CD1c-positive myeloid dendritic cell (primary cell): Measurements from ENCODE around the gene TOR4A.
A peak's percentile ranks its signal among the peaks of the same experiment; 100 is the strongest.

Experiments used
- DNase-seq: peaks from one replicate; pipeline ENCODE4 v3.0.0-alpha.2; 2016; ENCODE audit errors: extremely low spot score

Gene TOR4A

DNA sequence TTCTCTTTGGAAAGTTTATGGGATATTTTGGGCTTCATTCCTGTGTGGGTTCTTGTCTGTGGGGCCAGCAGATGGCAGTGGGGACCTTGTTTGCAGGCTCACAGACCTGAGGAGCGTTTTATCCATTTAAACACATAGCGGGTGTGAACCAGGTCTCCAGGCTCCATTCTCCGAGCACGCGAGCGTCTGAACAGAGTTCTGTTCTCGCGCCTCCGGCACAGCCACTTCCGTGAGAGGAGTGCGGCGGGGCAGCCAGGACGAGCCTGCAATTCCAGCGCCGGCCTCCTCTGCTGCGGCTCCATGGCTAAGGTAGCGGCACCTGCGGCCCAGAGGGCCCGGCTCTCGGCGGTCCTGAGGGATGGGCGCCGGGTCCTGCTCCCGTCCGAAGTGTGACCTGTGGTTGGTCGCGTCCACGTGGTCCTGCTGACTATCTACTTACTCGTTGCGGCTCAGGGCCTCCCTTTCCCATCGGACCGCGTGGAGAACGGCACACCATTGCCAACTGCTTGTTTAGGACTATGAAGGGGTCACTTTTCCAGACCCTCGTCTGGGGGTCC is 17.2 kb downstream of the TOR4A start:
- DNase-seq = peak; percentile 26

GRCh38 chr9:137295238-137295811 is 17.8 kb downstream of the TOR4A start:
- peak; percentile 52 for DNase-seq

DNA sequence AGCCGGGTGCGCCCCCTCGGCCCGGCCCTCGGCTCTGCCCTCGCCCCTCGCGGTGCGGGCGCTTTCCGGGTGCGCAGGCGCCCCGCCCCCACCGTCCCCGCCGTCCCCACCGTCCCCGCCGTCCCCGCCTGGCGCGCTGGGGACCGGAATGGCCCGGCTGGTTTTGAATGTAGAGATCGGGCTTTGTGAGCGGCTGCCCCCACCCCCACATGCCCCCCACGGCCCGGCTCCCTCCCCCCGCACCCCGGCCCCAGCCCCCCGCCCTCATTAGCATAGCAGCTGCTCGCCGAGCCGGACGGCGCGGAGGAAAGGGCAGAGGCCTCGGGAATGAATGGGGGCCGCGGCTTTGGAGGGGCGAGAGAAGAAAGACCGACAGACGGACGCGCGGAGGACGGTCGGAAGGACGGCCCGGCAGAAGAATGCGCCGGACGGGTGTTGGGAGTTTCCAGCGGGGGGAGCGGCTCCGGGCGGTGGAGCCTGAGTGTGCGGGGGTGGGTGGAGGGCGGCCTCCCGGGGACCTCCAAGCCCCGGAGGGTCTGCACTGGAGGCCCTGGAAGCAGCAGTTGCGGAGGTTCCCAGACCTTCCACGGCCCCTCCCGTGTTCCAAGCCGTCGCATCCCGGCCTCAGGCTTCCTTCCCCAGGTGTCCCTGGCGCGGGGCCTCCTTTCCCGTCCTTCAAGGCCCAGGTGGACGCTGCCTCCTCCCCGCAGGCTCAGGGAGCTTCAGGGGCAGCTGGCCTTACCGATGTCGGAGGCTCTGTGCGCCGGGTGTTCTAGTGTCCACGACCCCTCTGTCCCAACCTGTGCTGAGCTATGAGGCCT is 18.5 kb downstream of the TOR4A start:
- DNase-seq = no peak

GRCh38 chr9:137296670-137297664 is 19.4 kb downstream of the TOR4A start:
- no peak for DNase-seq

GRCh38 chr9:137297966-137298365 is 20.4 kb downstream of the TOR4A start:
- DNase-seq = no peak

DNA sequence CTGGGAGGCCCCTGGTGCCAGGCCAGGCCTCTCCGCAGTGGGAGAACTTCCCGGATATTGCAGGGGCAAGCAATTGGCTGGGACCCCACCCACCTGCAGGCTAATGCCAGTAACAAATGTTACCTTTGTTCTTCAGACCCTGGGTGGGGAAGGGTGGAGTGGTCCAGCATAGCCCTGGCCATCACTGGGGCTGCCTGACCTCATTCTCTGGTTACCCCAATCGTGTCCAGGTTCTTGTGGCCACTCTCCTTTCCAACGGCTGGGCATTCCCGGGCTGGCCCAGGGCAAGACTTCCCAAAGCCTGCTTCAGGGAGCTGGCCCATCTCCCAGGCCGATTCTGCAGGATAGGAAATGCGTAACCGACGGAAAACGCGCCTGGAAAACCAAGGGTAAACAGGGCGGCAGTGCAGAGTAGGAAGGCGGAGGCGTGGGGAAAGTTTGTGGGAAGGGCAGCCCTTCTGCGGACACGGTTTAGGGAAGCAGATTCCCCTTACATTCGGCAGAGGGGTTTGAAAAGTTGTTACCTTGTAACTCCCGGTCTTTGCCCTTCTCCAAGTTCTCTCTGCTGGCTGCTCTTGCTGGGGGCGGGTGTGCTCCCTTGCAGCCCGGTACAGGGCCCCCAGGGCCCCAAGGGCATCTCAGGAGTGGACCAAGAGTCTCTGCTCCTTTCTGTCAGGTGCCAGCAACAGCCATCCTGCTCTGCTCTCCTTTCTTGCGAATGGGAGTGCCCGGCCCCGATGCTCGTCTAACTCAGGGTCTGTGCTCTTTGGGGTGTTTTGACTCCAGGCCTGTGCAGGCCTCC is 21.1 kb downstream of the TOR4A start:
- no peak for DNase-seq

DNA sequence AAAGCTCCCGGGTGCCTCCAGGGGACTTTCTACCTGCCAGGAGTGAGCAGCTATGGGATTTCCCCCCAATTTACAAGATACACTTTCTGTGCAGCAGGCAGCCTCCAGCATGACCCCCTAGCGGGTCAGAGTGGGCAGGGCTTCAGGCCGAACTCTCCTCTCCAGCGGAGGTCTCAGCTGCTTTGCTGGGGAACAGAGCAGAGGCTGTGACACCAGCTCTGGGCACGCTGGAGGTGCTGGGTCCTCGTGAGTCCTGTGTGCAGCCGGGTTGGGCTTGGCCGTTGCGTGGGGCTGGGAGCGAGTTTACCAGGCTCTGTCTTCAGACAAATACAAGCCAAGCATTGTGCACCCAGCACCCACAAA is 21.7 kb downstream of the TOR4A start:
- no peak for DNase-seq

DNA sequence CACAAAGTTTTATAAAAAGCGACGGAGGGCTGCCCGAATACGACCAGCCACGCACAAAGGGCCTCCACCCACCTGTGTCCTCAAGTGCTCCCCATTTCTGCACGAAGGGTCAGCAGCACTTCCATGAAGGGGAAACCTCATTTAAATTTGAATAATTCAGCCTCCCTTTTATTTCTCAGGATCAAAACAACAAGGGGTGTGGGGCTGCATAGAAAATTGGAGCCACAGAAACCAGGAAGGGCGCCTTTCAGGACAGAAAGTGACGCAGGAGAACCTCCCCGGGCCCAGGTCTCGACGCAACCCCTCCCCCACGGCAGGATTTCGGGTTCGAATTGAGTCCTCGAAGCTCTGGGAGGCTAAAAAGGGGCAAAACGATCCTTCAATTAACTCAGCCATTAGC is 22.4 kb downstream of the TOR4A start:
- DNase-seq = no peak

- DNase-seq = no peak
Measured at GRCh38 chr9:137300567-137301080, 23.1 kb downstream of the TOR4A start.

DNA sequence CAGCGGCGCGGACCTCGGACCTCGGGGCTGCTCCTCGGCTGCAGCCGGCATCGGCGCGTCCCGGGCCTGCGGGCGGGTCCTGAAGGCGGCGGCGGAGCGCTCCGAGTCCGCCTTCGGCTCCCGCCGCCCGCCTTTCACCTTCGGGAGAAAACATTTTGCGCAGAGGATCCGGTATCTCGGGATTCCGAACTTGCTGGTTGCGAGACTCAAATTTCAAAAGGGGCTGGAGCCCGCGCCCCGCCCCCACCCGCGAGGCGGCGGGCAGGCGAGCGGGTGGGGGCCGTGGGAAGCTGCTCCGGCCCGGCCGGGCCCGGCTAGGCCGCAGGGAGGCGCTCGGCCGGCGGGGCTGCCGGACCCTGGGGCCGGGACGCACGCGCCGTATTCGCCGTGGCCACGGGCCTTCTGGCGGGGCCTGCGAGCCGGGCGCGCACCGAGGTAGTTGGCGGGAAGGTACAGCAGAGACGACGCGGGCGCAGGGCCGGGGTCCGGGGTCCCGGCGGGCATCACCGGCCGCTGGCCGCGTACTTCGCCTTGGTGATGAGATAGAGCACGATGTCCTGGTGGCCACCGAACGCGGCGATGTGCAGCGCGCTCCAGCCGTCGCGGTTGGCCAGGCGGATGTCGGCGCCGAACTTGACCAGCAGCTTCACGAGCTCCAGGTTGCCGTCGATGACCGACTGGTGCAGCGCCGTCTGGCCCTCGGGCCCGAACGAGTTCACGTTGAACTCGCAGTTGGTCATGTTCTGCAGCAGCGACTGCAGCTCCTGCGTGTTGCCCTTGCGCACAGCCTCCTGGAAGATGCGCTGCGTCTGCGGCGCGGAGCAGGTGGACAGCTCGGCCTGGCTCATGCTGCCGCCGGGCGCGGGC is 23.8 kb downstream of the TOR4A start:
- peak; percentile 34 for DNase-seq

DNA sequence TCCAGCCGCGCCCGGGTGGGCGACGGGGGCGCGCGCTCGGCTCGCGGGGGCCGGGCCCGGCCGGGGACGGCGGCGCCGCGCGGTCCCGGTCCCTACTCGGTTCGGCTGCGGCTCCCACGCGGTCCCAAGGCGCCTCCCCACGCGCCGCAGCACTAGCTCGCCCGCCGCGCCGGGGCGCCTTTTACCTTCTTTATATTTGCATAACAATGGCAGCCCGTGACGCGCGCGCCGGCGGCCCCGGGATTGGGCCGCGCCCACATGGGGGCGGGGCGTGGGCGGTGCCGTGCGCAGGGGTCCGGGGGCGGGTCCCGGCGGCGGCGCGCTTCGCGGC is 24.6 kb downstream of the TOR4A start, which contains the start of gene NRARP:
TSS of gene NRARP (minus strand) at position 154 of the 331 bp plus-strand sequence. CDS start 343 bp downstream, outside the sequence.
- peak; percentile 94 for DNase-seq

- no peak for DNase-seq
Measured at GRCh38 chr9:137302449-137303150, 25.1 kb downstream of the TOR4A start.

GRCh38 chr9:137303151-137303892 is 25.8 kb downstream of the TOR4A start:
- no peak for DNase-seq

DNA sequence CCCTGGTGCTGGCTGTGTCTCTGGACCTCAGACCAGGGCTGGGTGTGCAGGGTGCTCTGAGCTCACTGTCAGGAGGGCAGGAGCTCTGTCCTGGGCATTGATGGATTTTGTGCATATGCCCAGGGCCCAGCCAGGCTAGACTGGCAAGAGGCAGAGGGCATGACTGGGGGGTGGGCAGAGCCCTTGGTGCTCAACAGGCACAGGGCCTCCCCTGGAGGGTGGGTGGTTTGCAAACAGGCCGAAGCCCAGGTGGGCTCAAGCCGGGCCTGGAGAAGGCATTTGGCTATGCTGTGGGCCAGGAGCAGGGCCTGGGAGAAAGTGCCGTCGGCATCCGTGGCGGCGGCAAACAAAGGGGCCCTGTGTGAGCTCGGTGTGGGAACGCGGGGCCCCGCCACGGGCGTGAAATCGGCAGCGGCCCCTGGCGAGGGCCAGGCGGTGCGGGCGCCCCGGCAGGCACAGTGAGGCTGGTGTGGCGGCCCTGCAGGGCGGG is 26.4 kb downstream of the TOR4A start:
- no peak for DNase-seq

DNA sequence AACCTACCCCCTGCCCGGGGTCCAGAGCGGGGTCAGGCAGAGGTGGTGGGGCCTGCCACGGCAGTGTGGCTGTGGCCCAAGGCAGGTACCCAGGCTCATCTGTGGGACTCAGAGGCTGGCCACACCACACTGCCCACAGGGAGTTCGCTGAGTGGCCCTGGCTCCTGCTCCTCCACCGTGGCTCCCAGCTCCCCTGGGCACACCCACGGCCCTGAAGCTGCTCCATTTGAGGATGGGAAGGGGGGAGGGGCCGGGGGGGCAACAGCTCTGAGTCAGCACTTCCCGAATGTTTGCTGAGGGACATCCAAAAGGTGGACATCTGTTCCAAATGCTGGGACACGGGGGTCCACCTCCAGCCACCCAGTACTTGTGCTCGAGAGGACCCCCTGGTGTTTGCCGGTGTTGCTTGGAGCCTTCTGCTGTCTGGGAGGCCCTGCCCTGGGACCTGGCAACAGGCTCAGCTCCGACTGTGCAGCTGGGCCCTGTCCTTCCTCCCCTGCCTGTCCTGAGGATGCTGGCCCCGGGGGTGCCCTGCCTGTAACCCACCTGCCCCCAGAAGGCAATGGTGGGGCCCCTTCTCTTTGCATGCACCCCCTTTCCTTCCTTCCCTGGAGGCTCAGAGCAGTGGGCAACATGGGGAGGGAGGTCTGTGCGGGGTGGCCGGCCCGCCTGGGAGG is 27.0 kb downstream of the TOR4A start:
- no peak for DNase-seq

- DNase-seq = peak; percentile 76
Measured at GRCh38 chr9:137305060-137305797, 27.7 kb downstream of the TOR4A start.

DNA sequence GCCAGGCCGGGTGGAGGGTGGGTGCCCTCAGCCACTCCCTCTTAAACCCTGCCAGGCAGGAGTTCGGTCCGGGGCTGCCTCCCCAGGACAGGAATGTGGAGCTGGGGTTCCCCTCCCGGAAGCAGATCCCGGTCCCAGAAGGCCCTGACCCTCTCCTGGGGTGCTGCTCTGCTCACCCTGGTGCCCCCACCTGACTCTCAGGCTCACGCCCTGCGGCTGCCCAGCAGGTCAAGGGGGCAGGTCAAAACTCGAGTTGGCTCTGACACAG is 28.2 kb downstream of the TOR4A start:
- no peak for DNase-seq
